Immature natural killer cell (primary cell): ENCODE measurements around the gene CDHR3. TPM values are rescaled to one million over a fixed set of nuclear protein-coding genes. Genes with fewer than 3 reads are reported as not detected.

Experiments used
- DNase-seq, 3 donors: peaks; one replicate each; pipeline ENCODE4 v3.0.0; 2022; ENCODE audit warnings: mixed read lengths in 1 of 3
- H3K27ac Mint-ChIP-seq, 6 donors: one replicate each; pipeline ENCODE4 v1.8.0; 2020; ENCODE audit warnings: mixed read lengths in 6 of 6, mild to moderate bottlenecking in 5 of 6, inconsistent platforms in 4 of 6, moderate library complexity in 3 of 6
- H3K27me3 Mint-ChIP-seq, 3 donors: one replicate each; pipeline ENCODE4 v1.8.0; 2020 to 2021; ENCODE audit warnings: low read depth in 3 of 3, mild to moderate bottlenecking in 3 of 3, mixed read lengths in 3 of 3, moderate library complexity in 3 of 3, inconsistent platforms in 1 of 3
- H3K36me3 Mint-ChIP-seq, 3 donors: one replicate each; pipeline ENCODE4 v1.8.0; 2020; ENCODE audit warnings: mixed read lengths in 3 of 3, inconsistent platforms in 2 of 3, mild to moderate bottlenecking in 2 of 3
- H3K4me1 Mint-ChIP-seq, 2 donors: one replicate each; pipeline ENCODE4 v1.8.0; 2020; ENCODE audit warnings: inconsistent platforms in 2 of 2, mild to moderate bottlenecking in 2 of 2, mixed read lengths in 2 of 2, moderate library complexity in 1 of 2
- H3K4me3 Mint-ChIP-seq, 5 donors: one replicate each; pipeline ENCODE4 v1.8.0; 2020; ENCODE audit warnings: mild to moderate bottlenecking in 5 of 5, mixed read lengths in 5 of 5, inconsistent platforms in 3 of 5, moderate library complexity in 3 of 5
- H3K9me3 Mint-ChIP-seq, 6 donors: one replicate each; pipeline ENCODE4 v1.8.0; 2020; ENCODE audit warnings: mild to moderate bottlenecking in 6 of 6, mixed read lengths in 6 of 6, inconsistent platforms in 4 of 6, moderate library complexity in 3 of 6
- polyA plus RNA-seq, 3 donors: library from polyadenylated mRNA; unstranded; fragments of 300-500 nt; fragmentation: Illumina TruSeq; gene quantifications; one replicate each; pipeline ENCODE4 v1.2.3, GENCODE V29; 2021

The CDHR3 gene
- polyA plus RNA-seq, 3 donors from 2014 or later: 1.2 to 3.4 (median 2.1) TPM

- Mint-ChIP-seq H3K4me3 (no peak overlapping the region), H3K36me3 (no peaks in the 10 kb centered on the region), H3K27me3 (peaks cover 4 to 11% (median 4%) of the 10 kb centered on the region in 3 donors), H3K9me3 (no peaks in the 10 kb centered on the region), H3K27ac (no peak overlapping the region), H3K4me1 (peaks cover 7 to 8% of the 10 kb centered on the region in 2 donors)
- no peak for DNase-seq
Observed at GRCh38 chr7:106057962-106058927, 95.2 kb downstream of the CDHR3 start.

DNA sequence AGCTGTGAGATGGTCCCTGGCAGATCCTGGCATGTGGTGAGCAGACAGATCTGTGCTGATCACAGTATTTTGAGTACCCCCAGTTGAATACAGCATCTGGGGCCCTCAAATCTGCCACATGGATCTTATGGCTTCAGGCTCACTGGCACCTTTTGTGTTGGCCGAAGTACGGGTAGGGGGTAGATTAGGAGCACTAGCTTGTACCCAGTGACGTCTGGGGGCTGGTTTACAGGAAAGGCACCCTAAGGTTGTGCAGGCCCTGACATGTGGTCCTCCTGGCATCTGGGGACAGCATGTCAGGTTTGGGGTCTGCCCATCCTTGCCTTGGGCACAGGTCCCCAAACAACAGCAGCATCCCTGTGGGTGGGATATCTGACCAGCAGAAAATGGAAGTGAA lies 95.9 kb downstream of the CDHR3 start:
- H3K27ac Mint-ChIP-seq: no peak overlapping the region

GRCh38 chr7:106059556-106059955 lies 96.5 kb downstream of the CDHR3 start:
- Mint-ChIP-seq H3K4me3 (no peak overlapping the region), H3K36me3 (no peaks in the 10 kb centered on the region), H3K4me1 (peaks cover 7 to 8% of the 10 kb centered on the region in 2 donors), H3K27ac (no peak overlapping the region), H3K9me3 (no peaks in the 10 kb centered on the region), H3K27me3 (peaks cover 4 to 10% (median 4%) of the 10 kb centered on the region in 3 donors)
- no peak for DNase-seq

More for the DNA sequence above, 95.9 kb downstream of the CDHR3 start:
- Mint-ChIP-seq H3K27me3 (peaks cover 4 to 10% (median 4%) of the 10 kb centered on the region in 3 donors), H3K36me3 (no peaks in the 10 kb centered on the region), H3K9me3 (no peaks in the 10 kb centered on the region), H3K4me1 (peaks cover 7 to 8% of the 10 kb centered on the region in 2 donors), H3K4me3 (no peak overlapping the region)
- no peak for DNase-seq

GRCh38 chr7:106060394-106060920 lies 97.4 kb downstream of the CDHR3 start:
- H3K27me3 Mint-ChIP-seq: peaks cover 4 to 8% (median 4%) of the 10 kb centered on the region in 3 donors
- no peak overlapping the region for H3K4me3 Mint-ChIP-seq
- no peaks in the 10 kb centered on the region for H3K36me3 Mint-ChIP-seq
- no peak overlapping the region for H3K27ac Mint-ChIP-seq
- H3K4me1 Mint-ChIP-seq: peaks cover 7 to 8% of the 10 kb centered on the region in 2 donors
- no peak for DNase-seq
- H3K9me3 Mint-ChIP-seq: no peaks in the 10 kb centered on the region

DNA sequence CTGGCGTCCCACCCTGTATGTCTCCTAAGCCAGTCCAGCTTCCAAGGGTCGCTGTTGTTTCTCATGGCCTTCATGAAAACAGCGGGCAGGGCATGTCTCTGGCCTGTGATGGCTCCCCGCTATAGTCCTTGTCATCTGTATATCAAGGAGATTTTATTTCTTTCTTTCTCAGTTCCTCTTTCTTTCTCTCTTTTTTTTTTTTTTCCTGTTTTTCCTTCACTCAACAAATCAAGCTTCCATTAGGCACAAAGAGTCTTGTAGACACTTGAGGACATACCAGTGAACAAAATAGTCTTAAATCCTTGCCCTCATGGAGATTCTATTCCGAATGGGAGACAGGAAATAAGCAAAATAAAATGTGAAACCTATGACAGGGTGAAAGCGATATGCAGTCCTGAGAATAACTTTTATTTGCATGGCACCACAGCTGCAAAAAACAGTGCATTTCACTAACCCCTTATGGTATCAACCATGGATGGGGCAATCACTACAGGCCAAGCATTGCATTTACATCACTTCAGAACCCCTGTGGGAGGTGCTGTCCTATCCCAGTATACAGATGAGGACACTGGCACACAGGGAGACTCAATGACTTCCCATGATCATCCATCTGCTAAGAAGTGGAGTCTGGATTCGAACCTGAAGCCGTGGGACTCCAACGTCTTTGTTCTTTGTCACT lies 98.4 kb downstream of the CDHR3 start:
- Mint-ChIP-seq H3K36me3 (no peaks in the 10 kb centered on the region), H3K4me1 (peaks cover 7 to 8% of the 10 kb centered on the region in 2 donors), H3K9me3 (no peaks in the 10 kb centered on the region), H3K4me3 (no peak overlapping the region), H3K27ac (no peak overlapping the region), H3K27me3 (peaks cover 4 to 6% (median 4%) of the 10 kb centered on the region in 3 donors)
- no peak for DNase-seq

DNA sequence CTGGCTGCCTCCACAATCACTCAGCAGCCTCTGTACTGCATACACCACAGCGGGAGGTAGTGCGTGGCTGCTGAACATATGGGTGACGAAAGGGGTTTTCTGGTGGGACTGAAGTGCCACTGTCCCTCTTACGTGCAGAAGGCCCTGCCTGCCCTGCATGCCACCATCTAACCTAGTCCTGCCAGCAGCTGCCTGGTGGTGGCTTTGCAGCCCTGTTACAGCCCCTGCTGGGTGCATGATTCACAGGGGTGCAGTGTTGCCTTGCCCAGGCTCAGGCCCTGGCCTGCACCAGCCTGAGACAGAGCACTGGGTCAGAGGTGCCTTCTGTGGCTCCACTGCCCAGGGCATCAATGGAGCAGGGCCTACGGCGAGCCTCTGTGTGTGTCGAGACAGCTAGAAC lies 98.9 kb downstream of the CDHR3 start:
- H3K27me3 Mint-ChIP-seq: peaks cover 2 to 6% (median 3%) of the 10 kb centered on the region in 3 donors
- no peaks in the 10 kb centered on the region for H3K9me3 Mint-ChIP-seq
- no peak overlapping the region for H3K4me3 Mint-ChIP-seq
- DNase-seq: no peak
- H3K27ac Mint-ChIP-seq: no peak overlapping the region
- H3K4me1 Mint-ChIP-seq: peaks cover 7 to 8% of the 10 kb centered on the region in 2 donors
- H3K36me3 Mint-ChIP-seq: no peaks in the 10 kb centered on the region

DNA sequence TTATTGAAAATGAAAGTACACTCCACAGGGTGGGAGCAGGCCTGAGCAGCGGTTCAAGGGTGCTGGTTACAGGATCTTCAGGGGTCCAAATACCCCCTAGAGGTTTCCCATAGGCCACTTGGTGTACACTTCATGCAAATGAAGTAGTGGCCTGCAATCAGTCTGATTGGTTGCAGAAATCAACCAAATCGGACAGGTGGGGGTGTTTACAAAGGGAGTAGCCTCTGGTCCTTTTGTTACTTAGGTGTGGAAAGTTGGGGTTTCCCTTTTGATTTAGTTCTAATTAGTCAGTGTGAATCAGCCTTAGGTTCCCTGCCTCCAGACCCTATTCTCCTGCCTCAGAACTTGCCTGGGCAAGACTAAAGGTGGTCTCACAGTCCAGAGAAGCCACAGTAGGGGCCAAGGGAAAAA lies 99.5 kb downstream of the CDHR3 start:
- peaks cover 5 to 6% of the 10 kb centered on the region in 2 donors for H3K4me1 Mint-ChIP-seq
- no peaks in the 10 kb centered on the region for H3K9me3 Mint-ChIP-seq
- no peak overlapping the region for H3K27ac Mint-ChIP-seq
- no peaks in the 10 kb centered on the region for H3K36me3 Mint-ChIP-seq
- H3K4me3 Mint-ChIP-seq: no peak overlapping the region
- peaks cover 1 to 6% (median 2%) of the 10 kb centered on the region in 3 donors for H3K27me3 Mint-ChIP-seq
- DNase-seq: no peak

- H3K4me1 Mint-ChIP-seq: peaks cover 1 to 2% of the 10 kb centered on the region in 2 donors
- peaks cover 0 to 3% (median 2%) of the 10 kb centered on the region in 3 donors for H3K27me3 Mint-ChIP-seq
- H3K9me3 Mint-ChIP-seq: no peaks in the 10 kb centered on the region
- H3K36me3 Mint-ChIP-seq: peaks cover 0 to 4% (median 0%) of the 10 kb centered on the region in 3 donors
- no peak overlapping the region for H3K27ac Mint-ChIP-seq
- H3K4me3 Mint-ChIP-seq: no peak overlapping the region
- no peak for DNase-seq
Observed at GRCh38 chr7:106063024-106063423, 100.0 kb downstream of the CDHR3 start.

DNA sequence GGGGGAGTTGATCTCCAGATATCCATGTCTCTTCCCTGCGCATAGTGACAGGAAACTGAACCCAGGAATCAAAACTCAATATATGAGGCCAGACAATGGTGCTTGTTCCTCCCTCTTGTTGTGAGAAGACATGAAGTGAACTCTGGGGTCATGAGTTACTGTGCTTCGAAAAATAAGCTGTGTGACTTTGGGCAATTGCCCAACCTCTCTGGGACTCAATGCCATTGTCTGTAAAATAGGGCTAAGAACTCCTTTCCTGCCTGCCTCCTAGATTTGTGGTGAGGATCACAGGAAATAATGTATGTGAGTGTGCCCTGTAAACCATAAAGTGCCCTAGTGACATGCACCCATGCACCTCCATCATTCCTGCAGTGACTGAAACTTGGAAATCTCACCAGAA lies 100.6 kb downstream of the CDHR3 start:
- no peak overlapping the region for H3K4me3 Mint-ChIP-seq
- DNase-seq: no peak
- H3K27ac Mint-ChIP-seq: no peak overlapping the region
- H3K4me1 Mint-ChIP-seq: peaks cover 2% of the 10 kb centered on the region in 2 donors
- no peaks in the 10 kb centered on the region for H3K9me3 Mint-ChIP-seq
- H3K27me3 Mint-ChIP-seq: peaks cover 0 to 3% (median 2%) of the 10 kb centered on the region in 3 donors
- peaks cover 0 to 4% (median 0%) of the 10 kb centered on the region in 3 donors for H3K36me3 Mint-ChIP-seq

DNA sequence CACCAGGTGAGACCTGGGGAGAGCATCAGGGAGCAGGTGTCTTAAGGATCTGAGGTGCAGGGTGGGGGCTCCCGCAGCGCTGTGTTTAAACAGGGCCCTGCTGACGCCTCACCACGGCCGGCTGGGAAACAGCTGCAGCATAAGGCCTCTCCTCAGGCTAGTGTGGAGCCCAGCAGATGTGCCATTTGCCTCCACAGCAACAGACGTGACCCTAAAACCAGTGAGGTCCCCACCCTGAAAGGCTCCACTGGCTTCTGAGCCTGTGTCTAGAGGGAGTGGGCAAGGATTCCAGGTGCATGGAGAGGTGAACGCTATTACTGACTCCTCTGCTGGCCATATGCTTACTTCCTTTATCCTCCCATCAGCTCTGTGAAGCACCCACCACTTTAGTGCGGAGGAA lies 101.3 kb downstream of the CDHR3 start:
- no peak for DNase-seq
- Mint-ChIP-seq H3K36me3 (peaks cover 0 to 4% (median 0%) of the 10 kb centered on the region in 3 donors), H3K4me3 (no peak overlapping the region), H3K27me3 (peaks cover 0 to 3% (median 2%) of the 10 kb centered on the region in 3 donors), H3K4me1 (peaks cover 5 to 8% of the 10 kb centered on the region in 2 donors), H3K9me3 (no peaks in the 10 kb centered on the region), H3K27ac (no peak overlapping the region)

GRCh38 chr7:106064771-106065574 lies 101.9 kb downstream of the CDHR3 start:
- no peak overlapping the region for H3K4me3 Mint-ChIP-seq
- no peaks in the 10 kb centered on the region for H3K9me3 Mint-ChIP-seq
- peaks cover 11 to 14% of the 10 kb centered on the region in 2 donors for H3K4me1 Mint-ChIP-seq
- peaks cover 0 to 3% (median 2%) of the 10 kb centered on the region in 3 donors for H3K27me3 Mint-ChIP-seq
- H3K27ac Mint-ChIP-seq: no peak overlapping the region
- H3K36me3 Mint-ChIP-seq: peaks cover 0 to 9% (median 0%) of the 10 kb centered on the region in 3 donors
- no peak for DNase-seq

DNA sequence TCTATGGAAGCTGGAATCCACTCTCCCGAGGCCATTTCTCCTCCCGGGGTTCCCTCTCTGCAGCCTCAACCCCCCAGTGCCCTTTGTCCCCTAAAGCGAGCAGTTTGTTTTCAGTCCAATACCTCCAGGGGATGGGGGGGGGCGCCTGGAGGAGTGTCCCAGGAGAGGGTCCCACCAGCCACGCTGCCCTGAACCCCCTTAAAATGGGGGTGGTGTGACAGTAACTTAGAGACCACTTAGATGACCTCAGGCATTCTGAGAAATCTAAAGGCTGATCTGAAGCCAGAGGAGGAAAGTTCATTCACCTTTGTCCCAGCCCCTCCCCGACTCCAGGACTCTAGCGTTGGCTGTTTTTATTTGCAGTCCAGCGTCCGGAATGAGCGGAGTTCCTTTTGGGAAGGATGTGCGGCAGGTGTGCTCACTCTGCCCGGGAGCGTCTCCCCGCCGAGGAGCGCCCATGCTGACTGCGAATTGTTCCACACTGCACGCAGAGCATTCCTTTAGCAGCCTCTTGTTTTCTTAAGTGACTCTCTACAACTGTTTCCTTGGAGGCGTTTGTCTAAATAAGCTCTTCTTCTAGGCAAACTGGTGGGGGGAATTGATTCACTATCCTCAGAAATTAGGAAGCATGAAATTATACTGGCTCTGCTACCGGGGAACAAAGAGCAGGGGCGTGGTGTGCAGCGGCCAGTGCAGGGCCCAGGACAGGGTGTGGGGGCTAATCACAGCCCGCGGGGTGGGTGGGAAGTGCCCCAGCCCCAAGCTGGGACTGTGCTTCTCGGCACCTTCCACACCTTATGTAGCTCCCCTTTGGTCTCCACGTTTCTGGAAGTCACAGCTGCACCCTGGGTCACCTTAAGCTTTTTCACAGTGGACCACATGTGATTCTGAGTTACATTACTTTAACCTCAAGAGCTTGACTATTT lies 102.8 kb downstream of the CDHR3 start:
- peaks cover 0 to 9% (median 0%) of the 10 kb centered on the region in 3 donors for H3K36me3 Mint-ChIP-seq
- peaks cover 18 to 19% of the 10 kb centered on the region in 2 donors for H3K4me1 Mint-ChIP-seq
- H3K27ac Mint-ChIP-seq: no peak overlapping the region
- peaks cover 0 to 3% (median 2%) of the 10 kb centered on the region in 3 donors for H3K27me3 Mint-ChIP-seq
- no peak for DNase-seq
- no peak overlapping the region for H3K4me3 Mint-ChIP-seq
- H3K9me3 Mint-ChIP-seq: no peaks in the 10 kb centered on the region
